G401.6 (cell line): ENCODE data around the gene HIBCH.
"Not testable (repeated sequence)": the region's sequence is repeated elsewhere in the genome, so short reads cannot be mapped to it uniquely, and the experiment has no call there.

Experiments
- FAIRE-seq: peaks from 2 replicates; lab custom pipeline; 2012; peaks lifted over from hg19 to GRCh38; lab: Jason Lieb, UNC

The HIBCH gene

GRCh38 chr2:190303647-190304046 is 16.0 kb downstream of the HIBCH start:
- no peak for FAIRE-seq

GRCh38 chr2:190302052-190302451 is 17.6 kb downstream of the HIBCH start:
- FAIRE-seq = no peak

GRCh38 chr2:190301032-190301431 is 18.6 kb downstream of the HIBCH start:
- no peak for FAIRE-seq

DNA sequence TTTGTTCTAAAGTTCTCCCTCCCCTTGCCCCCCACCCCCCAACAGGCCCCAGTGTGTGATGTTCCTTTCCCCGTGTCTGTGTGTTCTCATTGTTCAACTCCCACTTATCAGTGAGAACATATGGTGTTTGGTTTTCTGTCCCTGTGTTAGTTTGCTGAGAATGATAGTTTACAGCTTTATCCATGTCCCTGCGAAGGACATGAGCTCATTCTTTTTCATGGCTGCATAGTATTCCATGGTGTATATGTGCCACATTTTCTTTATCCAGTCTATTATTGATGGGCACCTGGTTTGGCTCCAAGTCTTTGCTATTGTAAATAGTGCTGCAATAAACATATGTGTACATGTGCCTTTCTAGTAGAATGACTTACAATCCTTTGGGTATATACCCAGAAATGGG is 21.7 kb downstream of the HIBCH start:
- FAIRE-seq = not testable (repeated sequence)

DNA sequence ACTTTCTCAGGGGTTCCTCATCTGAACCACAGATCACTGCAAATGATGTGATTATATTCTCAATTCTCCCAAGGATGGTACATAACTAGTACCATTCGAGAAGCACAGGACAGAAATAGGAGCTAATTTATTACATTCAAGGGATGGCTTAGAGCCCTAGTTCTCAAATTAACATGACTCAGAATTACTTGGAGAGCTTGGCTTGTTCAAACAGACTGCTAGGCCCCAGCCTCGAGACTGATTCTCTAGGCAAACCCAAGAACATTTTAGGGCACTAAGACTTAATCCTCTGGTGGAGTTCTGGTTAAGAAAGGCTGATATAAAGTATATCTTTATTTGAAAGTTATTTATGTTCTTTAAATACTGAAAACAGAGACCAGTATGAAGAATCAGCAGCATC is 35.8 kb downstream of the HIBCH start:
- no peak for FAIRE-seq

DNA sequence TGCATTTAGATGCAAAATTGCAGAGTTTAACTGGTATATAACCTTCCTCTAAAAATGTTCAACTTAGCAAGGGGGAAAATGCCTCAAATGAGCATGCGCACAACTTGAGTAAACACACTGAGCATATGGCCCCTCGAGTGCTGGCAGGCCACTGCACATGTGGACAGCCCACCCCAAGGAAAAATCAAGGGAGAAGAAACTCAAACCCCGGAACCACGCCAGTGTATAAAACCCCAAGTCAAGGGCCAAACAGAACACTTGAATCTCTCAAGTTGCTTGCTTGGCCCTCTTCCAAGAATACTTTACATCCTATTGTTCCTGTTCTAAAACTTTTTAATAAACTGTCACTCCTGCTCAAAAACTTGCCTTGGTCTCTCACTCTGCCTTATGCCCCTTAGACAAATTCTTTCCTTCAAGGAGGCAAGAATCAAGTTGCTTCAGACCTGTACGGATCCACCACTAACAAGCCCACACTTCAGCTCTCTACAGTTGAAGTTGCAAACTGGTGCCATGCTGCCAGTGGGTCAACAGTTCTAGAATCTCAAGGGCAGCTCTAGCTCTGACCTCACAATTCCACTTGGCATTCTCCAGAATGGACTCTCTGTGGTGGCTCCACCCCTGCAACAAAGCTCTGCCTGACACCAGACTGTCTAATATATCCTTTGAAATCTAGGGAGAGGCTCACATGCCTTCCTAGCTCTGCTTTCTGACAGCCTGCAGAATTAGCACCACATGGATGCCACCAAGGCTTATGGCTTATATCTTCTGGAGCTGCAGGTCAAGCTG is 38.9 kb downstream of the HIBCH start:
- no peak for FAIRE-seq

GRCh38 chr2:190279256-190280134 is 40.1 kb downstream of the HIBCH start:
- not testable (repeated sequence) for FAIRE-seq

DNA sequence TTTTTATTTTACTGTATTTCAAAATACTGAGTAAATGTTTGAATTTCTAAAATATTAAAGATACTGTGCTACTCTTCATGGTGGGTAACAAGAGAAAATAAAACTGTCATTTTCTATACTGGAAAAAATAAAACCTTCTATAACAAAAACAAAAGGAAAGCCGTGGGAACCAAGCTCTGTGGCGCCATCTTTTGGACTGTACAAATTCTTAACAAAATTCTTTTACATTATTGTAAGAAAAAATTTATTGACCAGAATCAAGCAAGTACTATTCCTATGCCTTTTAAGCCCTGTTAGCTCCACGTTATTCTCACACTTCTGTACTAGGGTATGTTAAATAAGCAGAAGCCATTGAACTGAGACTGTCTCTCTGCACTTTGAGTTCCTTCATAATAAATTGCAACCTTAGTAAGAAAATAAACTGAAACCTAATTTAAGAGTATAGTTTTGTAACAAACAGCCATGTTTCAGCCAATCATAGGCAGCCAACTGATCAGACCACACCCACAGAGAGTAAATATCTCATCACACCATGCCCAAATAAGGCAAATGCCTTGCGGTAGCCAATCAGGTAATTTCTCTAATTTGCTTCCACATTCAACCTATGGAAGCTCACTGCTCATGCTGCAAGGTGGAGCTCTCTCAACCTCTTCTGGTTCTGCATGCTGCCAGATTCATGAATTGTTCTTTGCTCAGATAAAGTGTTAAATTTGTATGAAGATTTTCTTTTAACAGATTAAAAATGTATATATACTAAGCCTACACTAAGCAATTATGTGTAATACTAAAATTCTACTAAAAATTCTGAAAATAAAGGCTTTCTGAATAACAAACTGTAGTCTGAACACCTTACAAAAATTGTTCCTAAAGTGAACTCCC is 42.2 kb downstream of the HIBCH start:
- FAIRE-seq = peak; percentile 90

GRCh38 chr2:190272457-190272842 is 47.2 kb downstream of the HIBCH start:
- FAIRE-seq = no peak

DNA sequence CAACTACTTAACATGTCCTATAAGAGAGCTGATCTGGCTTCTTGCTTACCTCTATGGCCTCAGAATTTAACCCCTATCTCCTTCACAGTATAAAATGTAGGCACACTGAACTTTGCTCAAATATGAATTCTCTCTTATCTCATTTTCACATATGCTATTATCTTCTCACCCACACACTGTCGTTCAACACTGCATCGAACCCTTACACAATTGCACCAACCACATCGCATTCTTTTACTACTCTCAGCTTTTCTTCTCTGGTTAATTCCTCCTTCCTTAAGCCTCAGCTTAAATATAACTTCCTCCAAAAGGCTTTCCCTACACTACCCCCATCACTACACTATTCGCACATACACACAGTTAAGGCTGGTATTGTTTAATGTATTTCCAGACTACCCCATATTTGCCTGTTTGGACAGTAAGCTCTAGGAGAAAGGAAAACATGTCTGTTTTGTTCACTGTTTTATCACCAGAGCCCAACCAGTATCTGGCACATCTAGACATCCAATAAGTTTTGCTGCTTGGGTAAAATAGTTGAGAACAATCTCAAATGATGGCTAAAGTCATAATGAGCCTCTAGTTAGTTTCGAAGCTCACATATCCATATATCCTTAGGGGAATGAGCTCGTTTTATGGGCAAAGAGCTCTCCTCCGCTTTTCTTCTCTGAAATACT is 47.7 kb downstream of the HIBCH start:
- no peak for FAIRE-seq

DNA sequence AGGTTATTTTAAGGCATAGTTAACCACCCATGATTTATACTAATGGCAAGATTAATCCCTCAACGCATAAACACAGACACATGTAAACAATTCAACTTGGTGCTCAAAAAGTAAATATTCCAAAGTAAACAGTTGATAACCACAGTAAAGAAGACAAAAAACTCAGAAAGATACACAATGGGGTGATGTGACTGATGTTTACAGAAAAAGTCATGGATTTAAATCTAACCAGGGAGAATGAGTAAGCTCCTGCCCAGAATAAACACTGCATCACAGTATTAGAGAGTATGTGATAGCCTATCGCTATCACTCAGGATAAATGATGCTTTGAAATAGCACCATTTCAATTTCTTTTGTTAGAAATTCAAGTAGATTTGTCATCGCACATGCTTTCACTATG is 49.3 kb downstream of the HIBCH start:
- FAIRE-seq = peak; percentile 60

- FAIRE-seq = not testable (repeated sequence)
Observed at GRCh38 chr2:190269699-190270098, 49.9 kb downstream of the HIBCH start.

DNA sequence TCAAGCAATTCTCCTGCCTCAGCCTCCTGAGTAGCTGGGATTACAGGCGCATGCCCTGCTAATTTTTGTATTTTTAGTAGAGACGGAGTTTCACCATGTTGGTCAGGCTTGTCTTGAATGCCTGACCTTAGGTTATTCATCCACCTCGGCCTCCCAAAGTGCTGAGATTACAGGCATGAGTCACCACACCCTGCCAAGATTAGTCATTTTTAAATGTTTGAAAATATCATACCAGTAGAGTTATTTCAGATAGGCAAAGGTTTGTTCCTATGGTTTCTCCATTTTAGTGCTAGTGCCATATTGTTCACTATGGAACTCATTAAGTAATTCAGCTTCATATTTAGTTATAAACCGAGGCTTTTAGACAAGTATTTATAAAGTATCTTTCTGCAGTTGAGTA is 52.3 kb downstream of the HIBCH start:
- no peak for FAIRE-seq

GRCh38 chr2:190266314-190266713 is 53.3 kb downstream of the HIBCH start:
- FAIRE-seq = no peak

GRCh38 chr2:190261851-190262250 is 57.8 kb downstream of the HIBCH start:
- FAIRE-seq = no peak

- FAIRE-seq = no peak
Observed at GRCh38 chr2:190256087-190256486, 63.5 kb downstream of the HIBCH start.

DNA sequence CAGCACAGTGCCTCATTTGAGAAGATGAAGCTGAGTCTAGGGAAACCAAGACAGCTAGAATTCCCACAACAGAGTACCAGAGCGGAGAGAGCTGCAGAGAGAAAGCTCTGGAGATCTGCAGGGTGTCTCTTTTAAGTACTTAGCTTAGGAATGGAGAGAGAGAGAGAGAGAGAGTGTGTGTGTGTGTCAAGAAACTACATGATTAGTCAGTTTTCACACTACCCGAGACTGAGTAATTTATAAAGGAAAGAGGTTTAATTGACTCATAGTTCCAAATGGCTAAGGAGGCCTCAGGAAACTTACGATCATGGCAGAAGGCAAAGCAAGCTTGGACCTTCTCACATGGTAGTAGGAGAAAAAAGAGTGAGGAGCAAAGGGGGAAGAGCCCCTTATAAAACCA is 64.0 kb downstream of the HIBCH start:
- FAIRE-seq = no peak

DNA sequence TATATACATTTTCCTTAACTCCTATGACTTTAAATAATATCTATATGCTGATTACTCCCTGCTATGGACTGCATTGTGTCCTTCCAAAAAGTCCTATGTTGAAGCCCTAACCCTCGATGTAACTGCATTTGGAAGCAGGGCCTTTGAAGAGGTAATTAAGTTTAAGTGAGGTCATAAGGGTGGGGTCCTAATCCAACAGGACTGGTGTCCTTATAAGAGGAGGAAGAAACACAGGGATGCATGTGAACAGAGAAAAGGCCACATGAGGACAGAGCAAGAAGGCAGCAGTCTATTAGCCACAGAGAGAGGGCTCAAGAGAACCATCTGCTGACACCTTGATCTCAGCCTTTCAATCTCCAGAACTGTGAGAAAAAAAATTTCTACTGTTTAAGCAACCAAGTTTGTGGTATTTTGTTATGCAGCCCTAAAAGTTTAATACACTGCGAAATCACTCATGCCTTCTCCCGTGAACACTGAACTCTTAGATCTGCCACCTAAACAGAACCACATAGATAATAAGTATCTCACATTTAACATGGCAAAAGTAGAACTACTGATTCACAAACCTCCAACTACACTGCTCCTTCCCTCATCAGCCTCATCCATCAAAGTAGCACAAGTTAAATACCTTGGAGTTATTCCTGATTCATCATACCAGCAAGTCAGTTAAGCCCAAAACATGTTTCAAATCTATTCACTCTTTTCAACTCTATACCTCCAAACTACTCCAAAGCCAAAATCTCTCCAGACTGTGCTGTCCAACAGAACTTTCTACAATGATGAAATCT is 65.4 kb downstream of the HIBCH start:
- FAIRE-seq = no peak

- no peak for FAIRE-seq
Observed at GRCh38 chr2:190250421-190250820, 69.2 kb downstream of the HIBCH start.

DNA sequence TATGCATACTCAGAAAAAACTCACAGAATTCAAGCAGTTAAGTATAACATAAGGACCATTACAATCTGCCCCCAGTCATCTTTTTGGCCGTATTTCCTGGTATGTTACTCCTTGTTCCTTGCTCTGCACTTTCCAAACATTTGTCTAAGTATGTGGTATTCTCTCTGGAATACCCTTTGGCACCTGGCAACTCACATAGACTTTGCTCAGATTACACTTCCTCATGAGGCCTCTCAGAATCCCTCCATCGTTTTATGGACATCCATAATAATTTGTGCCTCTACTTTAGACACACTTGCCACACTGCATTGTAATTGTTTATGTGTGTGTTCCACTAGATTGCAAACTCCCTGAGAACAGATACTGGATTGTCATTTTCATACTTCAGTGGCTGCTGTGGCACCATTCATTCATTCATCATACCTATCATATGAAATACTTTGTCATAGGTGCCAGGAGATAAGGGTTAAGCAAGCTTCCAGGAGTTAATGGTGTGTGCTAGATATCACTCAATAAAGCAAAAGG is 84.0 kb downstream of the HIBCH start:
- no peak for FAIRE-seq

DNA sequence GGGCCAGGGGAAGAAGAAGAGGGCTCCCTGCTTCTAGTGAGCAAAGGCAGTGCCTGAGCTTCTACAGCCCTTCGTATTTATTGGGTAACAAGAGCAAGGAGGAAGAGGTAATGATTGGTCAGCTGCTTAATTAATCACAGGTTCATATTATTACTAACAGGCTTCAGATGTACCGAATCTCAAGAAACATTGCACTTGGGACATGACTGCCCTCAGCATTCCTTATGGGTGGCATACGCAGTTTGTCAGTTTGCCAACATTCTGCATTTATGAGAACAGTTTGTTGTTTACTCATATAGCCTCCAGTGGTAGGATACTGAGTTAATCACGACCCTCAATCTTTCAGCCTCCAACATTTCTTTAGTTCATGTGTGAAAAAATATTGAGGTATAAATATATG is 84.5 kb downstream of the HIBCH start:
- FAIRE-seq = no peak
